Breast epithelium (tissue), 4 donors: ENCODE measurements around the gene TEX2. TPM values are rescaled to one million over a fixed set of nuclear protein-coding genes. Genes with fewer than 3 reads are reported as not detected.

Source experiments
- DNase-seq, 2 donors: peaks; one replicate each; pipeline ENCODE4 v3.0.0-alpha.2; 2019; ENCODE audit warnings: low spot score in 2 of 2
- H3K27ac ChIP-seq, 2 donors: fragments of 200-600 bp; sonication (generic) in 1 of 2; one replicate each; pipeline ENCODE4 v1.5.1; 2016 to 2019; ENCODE audit warnings: mild to moderate bottlenecking in 1 of 2
- H3K27me3 ChIP-seq, 2 donors: fragments of 200-600 bp; sonication (generic) in 1 of 2; one replicate each; pipeline versions ENCODE4 v1.5.1 to v1.6.0; 2017 to 2019; ENCODE audit warnings: control low read depth in 1 of 2, mild to moderate bottlenecking in 1 of 2
- H3K36me3 ChIP-seq: fragments of 200-600 bp; one replicate; pipeline ENCODE4 v1.5.1; 2019
- H3K4me1 ChIP-seq, 2 donors: fragments of 200-600 bp; sonication (generic); one replicate each; pipeline ENCODE4 v1.5.1; 2016 to 2019; ENCODE audit warnings: control low read depth in 1 of 2
- H3K4me3 ChIP-seq, 3 donors: fragments of 200-600 bp; sonication (generic); 1 replicate in 2 of 3; 2 replicates in 1 of 3; pipeline ENCODE4 v1.5.1; 2016 to 2019; ENCODE audit warnings: mild to moderate bottlenecking in 3 of 3, moderate library complexity in 2 of 3
- H3K9me3 ChIP-seq, 2 donors: fragments of 200-600 bp; sonication (generic) in 1 of 2; one replicate each; pipeline ENCODE4 v1.5.1; 2016 to 2019; ENCODE audit warnings: control low read depth in 1 of 2
- CTCF ChIP-seq, 3 donors: fragments of 450-650 bp; IDR thresholded peaks; one replicate each; pipeline ENCODE4 v1.5.1; 2016 to 2017; ENCODE audit warnings: antibody characterized with exemption in 3 of 3, mild to moderate bottlenecking in 3 of 3, moderate library complexity in 3 of 3
- POLR2A ChIP-seq: fragments of 450-650 bp; IDR thresholded peaks from one replicate; pipeline ENCODE4 v1.6.1; 2016; ENCODE audit warnings: antibody characterized with exemption, mild to moderate bottlenecking, moderate library complexity
- POLR2AphosphoS5 ChIP-seq, 3 donors: sonication (generic); formaldehyde crosslinking; IDR thresholded peaks; one replicate each; pipeline ENCODE4 v1.6.1; 2017; ENCODE audit warnings: antibody characterized with exemption in 3 of 3
- intact Hi-C: fragments of 100-400 bp; cut with DNase I; formaldehyde crosslinking; loops from one replicate; pipeline ENCODE4 v1.15.1; 2023; ENCODE audit warnings: low total_unique reads
- total RNA-seq, 3 donors: library from RNA; depleted of rRNA; stranded (reverse); fragments of >200 nt; gene quantifications; one replicate each; pipeline ENCODE4 v1.1.0, GENCODE V29; 2016

TEX2 gene
- total RNA-seq, 3 donors from 2014 or later, result 47.5 to 70.7 (median 69.6) TPM

GRCh38 chr17:64148017-64148631 lies 114.9 kb downstream of the TEX2 start:
- Histone ChIP-seq H3K4me1 (peaks cover 3 to 10% of the 10 kb centered on the region in 2 donors), H3K9me3 (no peaks in the 10 kb centered on the region), H3K27me3 (no peaks in the 10 kb centered on the region), H3K27ac (peak overlapping the region; percentile 94 to 97), H3K36me3 (no peaks in the 10 kb centered on the region), H3K4me3 (no peak overlapping the region)
- intact Hi-C loops, result loop anchor here (10.0 kb wide), 1 partner anchor 117 kb away; the partner anchor contains the start of gene TEX2
- DNase-seq, result no peak
- TF ChIP-seq POLR2A (no peak), CTCF (IDR thresholded peaks at IDR 0.05) (no peak), POLR2AphosphoS5 (IDR thresholded peaks at IDR 0.05) (peak in 1 of 3 donors; percentile 43)

GRCh38 chr17:64147110-64148016 lies 115.7 kb downstream of the TEX2 start:
- Histone ChIP-seq H3K9me3 (no peaks in the 10 kb centered on the region), H3K27me3 (no peaks in the 10 kb centered on the region), H3K27ac (peak overlapping the region; percentile 94 to 97), H3K4me3 (peak overlapping the region in 2 of 3 donors; percentile 81 to 82), H3K36me3 (no peaks in the 10 kb centered on the region), H3K4me1 (peaks cover 3 to 10% of the 10 kb centered on the region in 2 donors)
- intact Hi-C loops, result loop anchor here (10.0 kb wide), 1 partner anchor 117 kb away; the partner anchor contains the start of gene TEX2
- no peak for TF ChIP-seq POLR2A
- TF ChIP-seq CTCF (IDR thresholded peaks at IDR 0.05), result no peak
- TF ChIP-seq POLR2AphosphoS5 (IDR thresholded peaks at IDR 0.05), result no peak
- DNase-seq, result no peak

- TF ChIP-seq POLR2A, result no peak
- peak in 1 of 3 donors; percentile 57 for TF ChIP-seq POLR2AphosphoS5 (IDR thresholded peaks at IDR 0.05)
- no peak for TF ChIP-seq CTCF (IDR thresholded peaks at IDR 0.05)
- H3K4me1 ChIP-seq, result peaks cover 3 to 10% of the 10 kb centered on the region in 2 donors
- peak overlapping the region; percentile 94 to 97 for H3K27ac ChIP-seq
- intact Hi-C loops, result loop anchor here (10.0 kb wide), 1 partner anchor 118 kb away; the partner anchor contains the start of gene TEX2
- H3K36me3 ChIP-seq, result no peaks in the 10 kb centered on the region
- DNase-seq, result peak; percentile 72 to 84
- no peaks in the 10 kb centered on the region for H3K27me3 ChIP-seq
- H3K9me3 ChIP-seq, result no peaks in the 10 kb centered on the region
- peak overlapping the region; percentile 73 to 82 (median 81) for H3K4me3 ChIP-seq
Measured at GRCh38 chr17:64146418-64147109, 116.5 kb downstream of the TEX2 start.

- H3K36me3 ChIP-seq, result no peaks in the 10 kb centered on the region
- DNase-seq, result peak; percentile 97 to 99
- peaks cover 3 to 10% of the 10 kb centered on the region in 2 donors for H3K4me1 ChIP-seq
- H3K4me3 ChIP-seq, result peak overlapping the region; percentile 73 to 82 (median 81)
- intact Hi-C loops, result loop anchor here (2.0 to 10.0 kb wide), 2 partner anchors 75 to 119 kb away; partner anchors contain the start of gene TEX2
- peak overlapping the region; percentile 94 to 97 for H3K27ac ChIP-seq
- H3K9me3 ChIP-seq, result no peaks in the 10 kb centered on the region
- no peaks in the 10 kb centered on the region for H3K27me3 ChIP-seq
- TF ChIP-seq CTCF (IDR thresholded peaks at IDR 0.05) (peak; percentile 16 to 44 (median 24)), POLR2A (peak; percentile 99), POLR2AphosphoS5 (IDR thresholded peaks at IDR 0.05) (peak; percentile 100)
Measured at GRCh38 chr17:64145751-64146417, 117.2 kb downstream of the TEX2 start.
